Endodermal cell (in vitro differentiated cells): Measurements from ENCODE around the gene RAPSN. TPM values are rescaled to one million over a fixed set of nuclear protein-coding genes. Genes with fewer than 3 reads are reported as not detected.
A peak's percentile ranks its signal among the peaks of the same experiment; 100 is the strongest.

Experiments
- DNase-seq: peaks from one replicate; pipeline ENCODE4 v3.0.0-alpha.2; 2017
- H3K27ac ChIP-seq: 2 replicates; pipeline ENCODE4 v1.5.1; 2013; ENCODE audit warnings: mild to moderate bottlenecking, low read depth, low read length, moderate library complexity
- H3K27me3 ChIP-seq: 2 replicates; pipeline ENCODE4 v1.6.1; 2013; ENCODE audit warnings: mild to moderate bottlenecking, low read length, moderate library complexity; ENCODE audit not compliant: insufficient read depth, control insufficient read depth, poor library complexity, severe bottlenecking
- H3K36me3 ChIP-seq: 2 replicates; pipeline ENCODE4 v1.7.0; 2013; ENCODE audit warnings: mild to moderate bottlenecking, low read length, moderate library complexity; ENCODE audit not compliant: control insufficient read depth, insufficient read depth
- H3K4me1 ChIP-seq: one replicate; pipeline ENCODE4 v1.7.0; 2013; ENCODE audit warnings: low read length; ENCODE audit not compliant: control insufficient read depth, insufficient read depth
- H3K4me3 ChIP-seq: 2 replicates; pipeline ENCODE4 v1.5.1; 2013; ENCODE audit warnings: mild to moderate bottlenecking, low read length, moderate library complexity
- H3K9ac ChIP-seq: 2 replicates; pipeline ENCODE4 v1.6.1; 2013; ENCODE audit warnings: mild to moderate bottlenecking, low read length, moderate library complexity; ENCODE audit not compliant: poor library complexity, severe bottlenecking; ENCODE audit errors: extremely low read depth
- H3K9me3 ChIP-seq: 2 replicates; pipeline ENCODE4 v1.6.1; 2013; ENCODE audit warnings: mild to moderate bottlenecking, low read length, moderate library complexity; ENCODE audit not compliant: control insufficient read depth
- H3K27ac Mint-ChIP-seq: 2 replicates; pipeline ENCODE4 v1.8.0; 2020; ENCODE audit warnings: mixed read lengths
- H3K27me3 Mint-ChIP-seq: 2 replicates; pipeline ENCODE4 v1.8.0; 2021; ENCODE audit warnings: mild to moderate bottlenecking, mixed read lengths; ENCODE audit not compliant: insufficient read depth
- H3K36me3 Mint-ChIP-seq: 2 replicates; pipeline ENCODE4 v1.8.0; 2020; ENCODE audit warnings: low read depth, mixed read lengths
- H3K4me1 Mint-ChIP-seq: 2 replicates; pipeline ENCODE4 v1.8.0; 2020; ENCODE audit warnings: mixed read lengths
- H3K4me3 Mint-ChIP-seq: 2 replicates; pipeline ENCODE4 v1.8.0; 2020; ENCODE audit warnings: mild to moderate bottlenecking, moderate library complexity, mixed read lengths
- H3K9me3 Mint-ChIP-seq: 2 replicates; pipeline ENCODE4 v1.8.0; 2020; ENCODE audit warnings: mild to moderate bottlenecking, mixed read lengths
- WGBS, 2 experiments: methylation state at CpG; one replicate each; pipeline versions ENCODE4 v1.1.5 to v1.1.7; 2013; ENCODE audit warnings: missing lambda C conversion rate in 2 of 2, mixed read lengths in 1 of 2; ENCODE audit not compliant: insufficient coverage in 1 of 2, insufficient read length in 1 of 2; 5-methylcytosine and 5-hydroxymethylcytosine counted together
- total RNA-seq, 2 donors: library from RNA; stranded (reverse); fragmentation: NEBNext Ultra II Directional in 1 of 2; extraction: Animal tissue kit (Norgen Biotek cat#: 25700) in 1 of 2; gene quantifications; 2 replicates in 1 of 2; 3 replicates in 1 of 2; pipeline ENCODE4 v1.2.1, GENCODE V29; 2021
- TF ChIP-seq, protein P1 (sequence below): fragments of 200-600 bp; sonication (generic); conservative IDR thresholded peaks from 2 replicates; pipeline ENCODE4 v1.5.0; 2021; ENCODE audit warnings: antibody characterized with exemption, mild to moderate bottlenecking

RAPSN gene
- total RNA-seq, 2 donors from 2014 or later = 0.40 to 0.64 TPM

DNA sequence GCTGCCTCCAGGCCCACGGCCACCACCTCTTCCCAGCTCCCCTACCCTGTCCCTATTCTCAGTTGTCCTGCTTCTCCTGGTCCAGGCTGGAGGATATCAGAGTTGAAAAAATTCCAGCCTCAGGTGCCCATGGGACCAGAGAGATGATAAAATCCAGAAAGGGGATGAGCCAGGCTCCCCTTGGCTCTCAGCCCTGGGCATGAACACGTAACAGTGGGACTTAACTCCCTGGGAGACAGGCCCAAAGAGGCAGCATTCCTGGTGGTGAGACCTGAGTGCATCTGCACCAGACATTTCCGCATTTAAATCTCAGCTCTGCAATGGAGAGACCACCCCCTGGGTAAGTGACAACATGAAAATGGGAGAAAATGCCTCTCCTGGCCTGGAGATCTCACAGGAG is 50.9 kb downstream of the RAPSN start:
- no peaks in the 10 kb centered on the region for H3K9me3 Mint-ChIP-seq
- no peak overlapping the region for H3K4me3 ChIP-seq

DNA sequence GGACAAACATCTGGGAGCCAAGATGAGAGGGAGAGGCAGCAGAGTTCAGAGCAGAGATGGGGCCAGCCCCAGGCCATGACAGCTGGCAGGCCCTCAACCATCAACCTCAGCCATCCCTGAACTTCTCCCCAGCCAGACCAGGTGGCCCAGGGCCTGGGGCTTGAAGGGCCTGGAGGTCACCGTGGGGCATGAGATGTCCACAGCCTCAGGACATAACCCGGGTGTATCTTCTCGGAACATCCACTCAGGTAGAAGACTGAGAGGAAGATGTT is 53.0 kb downstream of the RAPSN start:
- Histone ChIP-seq H3K4me1 (no peaks in the 10 kb centered on the region), H3K9me3 (no peaks in the 10 kb centered on the region), H3K36me3 (no peaks in the 10 kb centered on the region), H3K4me3 (no peak overlapping the region), H3K27ac (no peak overlapping the region), H3K9ac (no peak overlapping the region), H3K27me3 (no peaks in the 10 kb centered on the region)
- DNase-seq = no peak
- Mint-ChIP-seq H3K4me1 (peaks cover 15% of the 10 kb centered on the region), H3K27ac (no peak overlapping the region), H3K4me3 (no peak overlapping the region), H3K36me3 (no peaks in the 10 kb centered on the region), H3K9me3 (no peaks in the 10 kb centered on the region), H3K27me3 (no peaks in the 10 kb centered on the region)
- TF ChIP-seq, protein P1, sequence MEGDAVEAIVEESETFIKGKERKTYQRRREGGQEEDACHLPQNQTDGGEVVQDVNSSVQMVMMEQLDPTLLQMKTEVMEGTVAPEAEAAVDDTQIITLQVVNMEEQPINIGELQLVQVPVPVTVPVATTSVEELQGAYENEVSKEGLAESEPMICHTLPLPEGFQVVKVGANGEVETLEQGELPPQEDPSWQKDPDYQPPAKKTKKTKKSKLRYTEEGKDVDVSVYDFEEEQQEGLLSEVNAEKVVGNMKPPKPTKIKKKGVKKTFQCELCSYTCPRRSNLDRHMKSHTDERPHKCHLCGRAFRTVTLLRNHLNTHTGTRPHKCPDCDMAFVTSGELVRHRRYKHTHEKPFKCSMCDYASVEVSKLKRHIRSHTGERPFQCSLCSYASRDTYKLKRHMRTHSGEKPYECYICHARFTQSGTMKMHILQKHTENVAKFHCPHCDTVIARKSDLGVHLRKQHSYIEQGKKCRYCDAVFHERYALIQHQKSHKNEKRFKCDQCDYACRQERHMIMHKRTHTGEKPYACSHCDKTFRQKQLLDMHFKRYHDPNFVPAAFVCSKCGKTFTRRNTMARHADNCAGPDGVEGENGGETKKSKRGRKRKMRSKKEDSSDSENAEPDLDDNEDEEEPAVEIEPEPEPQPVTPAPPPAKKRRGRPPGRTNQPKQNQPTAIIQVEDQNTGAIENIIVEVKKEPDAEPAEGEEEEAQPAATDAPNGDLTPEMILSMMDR = no peak
- 94 to 100% methylated on average over 3 of the region's 3 CpGs for WGBS, 2 experiments

More for the DNA sequence above, 50.9 kb downstream of the RAPSN start:
- Histone ChIP-seq H3K9me3 (no peaks in the 10 kb centered on the region), H3K27me3 (no peaks in the 10 kb centered on the region), H3K4me1 (no peaks in the 10 kb centered on the region), H3K27ac (no peak overlapping the region), H3K36me3 (no peaks in the 10 kb centered on the region), H3K9ac (no peak overlapping the region)
- Mint-ChIP-seq H3K36me3 (no peaks in the 10 kb centered on the region), H3K27me3 (no peaks in the 10 kb centered on the region), H3K4me3 (no peak overlapping the region), H3K27ac (peak overlapping the region; percentile 78), H3K4me1 (peaks cover 25% of the 10 kb centered on the region)
- TF ChIP-seq, protein P1 = peak; percentile 10
- WGBS, 2 experiments = 89 to 95% methylated on average over 2 to 3 of the region's 3 CpGs
- DNase-seq = peak; percentile 64

DNA sequence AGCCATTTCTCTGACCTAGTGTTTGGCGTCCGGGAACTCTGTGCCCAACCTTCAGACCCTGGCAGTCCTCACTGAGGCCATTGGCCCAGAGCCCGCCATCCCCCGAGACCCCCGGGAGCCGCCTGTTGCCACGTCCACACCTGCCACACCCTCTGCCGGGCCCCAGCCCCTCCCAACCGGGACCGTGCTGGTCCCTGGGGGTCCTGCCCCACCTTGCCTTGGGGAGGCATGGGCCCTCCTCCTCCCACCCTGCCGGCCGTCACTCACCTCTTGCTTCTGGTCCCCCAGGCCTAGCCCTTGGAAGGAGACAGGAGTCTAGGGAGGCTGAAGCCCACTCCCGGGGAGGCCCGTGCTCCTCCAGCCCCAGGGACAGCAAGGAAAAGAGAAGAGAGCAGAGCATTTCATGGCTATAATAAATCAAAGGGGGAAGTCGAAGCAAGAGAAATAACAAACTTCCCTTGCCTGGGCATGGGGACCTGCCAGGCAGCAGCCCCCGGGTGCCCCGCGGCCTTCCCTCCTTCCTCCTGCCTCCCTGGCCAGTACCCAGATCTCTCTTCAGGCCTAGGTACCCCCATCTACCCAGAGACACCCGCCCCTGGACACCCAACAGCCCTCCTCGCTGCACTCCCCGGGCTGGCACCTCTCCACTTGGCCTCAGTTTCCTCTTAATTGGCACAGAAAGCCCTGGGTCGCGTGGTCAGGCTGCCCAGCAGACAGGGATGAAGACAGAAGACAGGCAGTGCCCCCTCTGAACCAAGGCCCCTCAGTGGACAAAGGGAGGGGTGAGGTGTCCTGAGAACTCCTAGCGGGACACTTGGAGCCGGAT is 53.5 kb downstream of the RAPSN start:
- Histone ChIP-seq H3K9ac (no peak overlapping the region), H3K27me3 (no peaks in the 10 kb centered on the region), H3K4me1 (no peaks in the 10 kb centered on the region), H3K4me3 (no peak overlapping the region), H3K36me3 (no peaks in the 10 kb centered on the region), H3K9me3 (no peaks in the 10 kb centered on the region), H3K27ac (no peak overlapping the region)
- no peak overlapping the region for H3K27ac Mint-ChIP-seq
- TF ChIP-seq, protein P1 = no peak
- H3K36me3 Mint-ChIP-seq = no peaks in the 10 kb centered on the region
- H3K27me3 Mint-ChIP-seq = no peaks in the 10 kb centered on the region
- H3K9me3 Mint-ChIP-seq = no peaks in the 10 kb centered on the region
- WGBS, 2 experiments = 86 to 92% methylated on average over 13 to 25 of the region's 25 CpGs
- H3K4me1 Mint-ChIP-seq = peaks cover 10% of the 10 kb centered on the region
- no peak overlapping the region for H3K4me3 Mint-ChIP-seq
- no peak for DNase-seq
